HCT116 (cell line): ENCODE measurements around the gene CATSPERD.
A peak's percentile ranks its signal among the peaks of the same experiment; 100 is the strongest.

ENCODE experiments used
- ATF3 ChIP-seq: IDR thresholded peaks from 2 replicates; pipeline ENCODE4 v1.6.1; 2012
- CTCF ChIP-seq, 3 experiments: fragments of 200-600 bp in 1 of 3; sonication (generic) in 1 of 3; IDR thresholded peaks in 2 of 3; conservative IDR thresholded peaks in 1 of 3; 2 replicates each; pipeline ENCODE4 v1.5.1; 2012 to 2017; ENCODE audit warnings: low read depth in 2 of 3, low read length in 2 of 3, antibody characterized with exemption in 1 of 3, borderline replicate concordance in 1 of 3, control low read depth in 1 of 3, mild to moderate bottlenecking in 1 of 3, mixed read lengths in 1 of 3, mixed run types in 1 of 3, moderate library complexity in 1 of 3; ENCODE audit not compliant: insufficient read depth in 1 of 3
- EGR1 ChIP-seq: IDR thresholded peaks from 2 replicates; pipeline ENCODE4 v1.6.1; 2012; ENCODE audit warnings: low read depth
- EZH2 ChIP-seq: fragments of 200-600 bp; sonication (generic); IDR thresholded peaks from 2 replicates; pipeline ENCODE4 v1.6.1; 2017; ENCODE audit warnings: antibody characterized with exemption, mixed run types
- EZH2phosphoT487 ChIP-seq: fragments of 200-600 bp; IDR thresholded peaks from 2 replicates; pipeline ENCODE4 v1.6.1; 2018; ENCODE audit warnings: antibody characterized with exemption, borderline replicate concordance
- JUND ChIP-seq: IDR thresholded peaks from 2 replicates; pipeline ENCODE4 v1.6.1; 2012
- MAX ChIP-seq: IDR thresholded peaks from 2 replicates; pipeline ENCODE4 v1.6.1; 2012
- POLR2A ChIP-seq: IDR thresholded peaks from 2 replicates; pipeline ENCODE4 v1.7.0; 2011; ENCODE audit warnings: borderline replicate concordance; ENCODE audit not compliant: insufficient read depth, insufficient read length; ENCODE audit errors: extremely low read depth
- POLR2AphosphoS5 ChIP-seq: IDR thresholded peaks from 2 replicates; pipeline ENCODE4 v1.6.1; 2011; ENCODE audit warnings: mild to moderate bottlenecking, low read depth, low read length, moderate library complexity
- RAD21 ChIP-seq: IDR thresholded peaks from 2 replicates; pipeline ENCODE4 v1.6.1; 2012; ENCODE audit warnings: low read depth, mild to moderate bottlenecking
- REST ChIP-seq: IDR thresholded peaks from 2 replicates; pipeline ENCODE4 v1.6.1; 2012; ENCODE audit warnings: low read depth
- SIN3A ChIP-seq: IDR thresholded peaks from 2 replicates; pipeline ENCODE4 v1.6.1; 2012; ENCODE audit warnings: low read depth
- YY1 ChIP-seq: IDR thresholded peaks from 2 replicates; pipeline ENCODE4 v1.6.1; 2011; ENCODE audit warnings: low read length, low read depth, moderate library complexity, mild to moderate bottlenecking; ENCODE audit not compliant: insufficient replicate concordance; ENCODE audit errors: extremely low read depth
- ZNF274 ChIP-seq: fragments of 200-500 bp; sonication (Bioruptor generic); IDR thresholded peaks from 2 replicates; pipeline ENCODE4 v1.6.1; 2014; ENCODE audit warnings: mild to moderate bottlenecking, low read depth, low read length, inconsistent platforms

- TF ChIP-seq POLR2AphosphoS5 (peak; percentile 82), RAD21 (no peak), JUND (no peak), CTCF (IDR thresholded peaks at IDR 0.05 in 2 of 3, conservative IDR thresholded peaks at IDR 0.05 in 1 of 3; ENCODE audit: borderline replicate concordance in 1 of 3, insufficient read depth in 1 of 3, low read depth in 2 of 3, low read length in 2 of 3) (no peak), MAX (no peak), EZH2 (no peak), EZH2phosphoT487 (no peak), POLR2A (peak; percentile 33), EGR1 (no peak), ZNF274 (no peak), ATF3 (no peak), REST (no peak), YY1 (no peak), SIN3A (no peak)
Measured at GRCh38 chr19:5718579-5719273, 1.7 kb upstream of the CATSPERD start.
